Suppressor macrophage (primary cell): ENCODE data around the gene TRPV4.
A peak's percentile ranks its signal among the peaks of the same experiment; 100 is the strongest.
"Not testable (repeated sequence)": the region's sequence is repeated elsewhere in the genome, so short reads cannot be mapped to it uniquely, and the experiment has no call there.

Experiments
- DNase-seq, 4 experiments: peaks; one replicate each; pipeline ENCODE4 v3.0.0-alpha.2; 2020 to 2022

Gene TRPV4

GRCh38 chr12:109860977-109861376, 27.8 kb upstream of the TRPV4 start:
- no peak for DNase-seq

GRCh38 chr12:109858764-109859163, 25.6 kb upstream of the TRPV4 start:
- no peak for DNase-seq

GRCh38 chr12:109857715-109858114, 24.5 kb upstream of the TRPV4 start:
- no peak for DNase-seq

- no peak for DNase-seq
Measured at GRCh38 chr12:109855377-109855776, 22.2 kb upstream of the TRPV4 start.

- DNase-seq, result not testable (repeated sequence)
Measured at GRCh38 chr12:109850518-109850917, 17.3 kb upstream of the TRPV4 start.

GRCh38 chr12:109847142-109847735, 14.0 kb upstream of the TRPV4 start:
- peak in 2 of 4 experiments; percentile 46 to 48 for DNase-seq

- DNase-seq, result no peak
Measured at GRCh38 chr12:109845824-109846205, 12.6 kb upstream of the TRPV4 start.

- peak; percentile 88 to 97 (median 96) for DNase-seq
Measured at GRCh38 chr12:109844983-109845823, 12.0 kb upstream of the TRPV4 start.

GRCh38 chr12:109844091-109844490, 10.9 kb upstream of the TRPV4 start:
- DNase-seq, result no peak

- DNase-seq, result no peak
Measured at GRCh38 chr12:109842021-109842420, 8.8 kb upstream of the TRPV4 start.

GRCh38 chr12:109841356-109841755, 8.2 kb upstream of the TRPV4 start:
- DNase-seq, result no peak

GRCh38 chr12:109840305-109841074, 7.3 kb upstream of the TRPV4 start:
- no peak for DNase-seq

GRCh38 chr12:109839444-109839843, 6.2 kb upstream of the TRPV4 start:
- no peak for DNase-seq

- peak in 2 of 4 experiments; percentile 24 to 34 for DNase-seq
Measured at GRCh38 chr12:109836916-109837315, 3.7 kb upstream of the TRPV4 start.

GRCh38 chr12:109835827-109836226, 2.6 kb upstream of the TRPV4 start:
- no peak for DNase-seq

GRCh38 chr12:109832541-109833306, 474 bp downstream of the TRPV4 start:
- no peak for DNase-seq

- no peak for DNase-seq
Measured at GRCh38 chr12:109831929-109832328, 1.3 kb downstream of the TRPV4 start.

- DNase-seq, result no peak
Measured at GRCh38 chr12:109831365-109831764, 1.8 kb downstream of the TRPV4 start.

- DNase-seq, result peak in 1 of 4 experiments; percentile 26
Measured at GRCh38 chr12:109830718-109831117, 2.5 kb downstream of the TRPV4 start.

GRCh38 chr12:109830267-109830666, 2.9 kb downstream of the TRPV4 start:
- DNase-seq, result no peak

- no peak for DNase-seq
Measured at GRCh38 chr12:109829667-109830066, 3.5 kb downstream of the TRPV4 start.

GRCh38 chr12:109828754-109829511, 4.3 kb downstream of the TRPV4 start:
- DNase-seq, result no peak
